ENCODE measurements around the gene GEMIN5.

Gene GEMIN5

DNA sequence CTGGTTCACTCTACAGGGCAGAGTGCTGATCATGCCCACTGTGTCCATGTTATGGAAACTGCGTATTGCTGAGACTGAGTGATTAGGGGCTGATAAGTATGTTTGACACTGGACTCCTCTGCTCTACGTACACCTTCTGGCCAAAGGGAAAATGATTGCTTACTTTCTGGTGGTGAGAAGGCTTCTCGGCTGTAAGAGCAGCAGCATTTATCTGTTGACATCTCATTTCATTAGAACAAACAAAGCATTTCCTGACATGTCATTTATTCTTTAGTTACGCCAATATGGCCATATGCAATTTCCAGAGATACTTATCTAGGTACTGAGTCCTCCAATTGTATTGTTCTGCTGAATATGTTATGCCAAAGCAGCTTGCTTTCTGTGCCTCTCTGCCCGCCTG lies 93.2 kb downstream of the GEMIN5 start:
- no peak for DNase-seq (ENCODE audit: low read depth)
- H3K4me3 ChIP-seq (ENCODE audit: low read length), result no peak overlapping the region
- TF ChIP-seq, protein P1, sequence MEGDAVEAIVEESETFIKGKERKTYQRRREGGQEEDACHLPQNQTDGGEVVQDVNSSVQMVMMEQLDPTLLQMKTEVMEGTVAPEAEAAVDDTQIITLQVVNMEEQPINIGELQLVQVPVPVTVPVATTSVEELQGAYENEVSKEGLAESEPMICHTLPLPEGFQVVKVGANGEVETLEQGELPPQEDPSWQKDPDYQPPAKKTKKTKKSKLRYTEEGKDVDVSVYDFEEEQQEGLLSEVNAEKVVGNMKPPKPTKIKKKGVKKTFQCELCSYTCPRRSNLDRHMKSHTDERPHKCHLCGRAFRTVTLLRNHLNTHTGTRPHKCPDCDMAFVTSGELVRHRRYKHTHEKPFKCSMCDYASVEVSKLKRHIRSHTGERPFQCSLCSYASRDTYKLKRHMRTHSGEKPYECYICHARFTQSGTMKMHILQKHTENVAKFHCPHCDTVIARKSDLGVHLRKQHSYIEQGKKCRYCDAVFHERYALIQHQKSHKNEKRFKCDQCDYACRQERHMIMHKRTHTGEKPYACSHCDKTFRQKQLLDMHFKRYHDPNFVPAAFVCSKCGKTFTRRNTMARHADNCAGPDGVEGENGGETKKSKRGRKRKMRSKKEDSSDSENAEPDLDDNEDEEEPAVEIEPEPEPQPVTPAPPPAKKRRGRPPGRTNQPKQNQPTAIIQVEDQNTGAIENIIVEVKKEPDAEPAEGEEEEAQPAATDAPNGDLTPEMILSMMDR (conservative IDR thresholded peaks at IDR 0.05; ENCODE audit: low read length), result no peak

DNA sequence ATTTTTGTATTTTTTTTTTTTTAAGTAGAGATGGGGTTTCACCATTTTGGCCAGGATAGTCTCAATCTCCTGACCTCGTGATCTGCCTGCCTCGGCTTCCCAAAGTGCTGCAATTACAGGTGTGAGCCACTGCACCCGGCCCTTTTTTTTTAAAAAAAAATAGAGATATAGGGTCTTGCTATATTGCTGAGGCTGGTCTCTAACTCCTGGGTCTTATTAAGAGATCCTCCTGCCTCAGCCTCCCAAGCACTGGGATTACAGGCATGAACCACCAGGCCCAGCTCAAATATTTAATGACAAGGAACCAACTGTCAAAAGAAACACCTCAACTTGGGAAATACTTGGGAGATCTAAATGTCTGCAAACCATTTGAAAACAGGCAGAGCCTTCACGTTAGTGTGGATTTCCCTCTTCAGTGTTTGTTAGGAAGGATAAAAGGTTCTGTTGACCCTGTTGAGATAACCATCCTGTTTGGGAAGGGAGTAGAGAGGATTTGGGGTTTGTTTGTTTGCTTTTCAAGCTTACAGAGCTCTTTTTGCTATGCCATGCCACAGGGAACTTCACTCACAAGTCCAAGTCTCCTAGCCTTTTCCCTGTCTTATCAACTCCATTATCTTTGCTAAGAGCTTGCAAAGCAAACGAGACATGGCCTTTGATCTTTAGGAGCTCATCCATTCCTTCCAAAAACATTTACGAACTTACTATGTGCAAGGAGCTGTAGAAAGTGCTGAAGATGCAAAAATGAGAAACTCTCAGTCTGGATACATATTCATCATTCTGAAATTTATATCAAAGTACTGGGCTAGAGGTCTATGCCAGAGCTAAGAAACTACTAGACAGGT lies 95.1 kb downstream of the GEMIN5 start:
- H3K4me3 ChIP-seq (ENCODE audit: low read length), result no peak overlapping the region
- TF ChIP-seq, protein P1 (conservative IDR thresholded peaks at IDR 0.05; ENCODE audit: low read length), result no peak
- no peak for DNase-seq (ENCODE audit: low read depth)

- TF ChIP-seq, protein P1 (conservative IDR thresholded peaks at IDR 0.05; ENCODE audit: low read length), result no peak
Measured at GRCh38 chr5:154841273-154841661, 96.7 kb downstream of the GEMIN5 start.

GRCh38 chr5:154840435-154841272 lies 97.4 kb downstream of the GEMIN5 start:
- no peak overlapping the region for H3K4me3 ChIP-seq (ENCODE audit: low read length)
- TF ChIP-seq, protein P1 (conservative IDR thresholded peaks at IDR 0.05; ENCODE audit: low read length), result no peak
- DNase-seq (ENCODE audit: low read depth), result no peak

More at GRCh38 chr5:154841273-154841661, 96.7 kb downstream of the GEMIN5 start:
- no peak for DNase-seq (ENCODE audit: low read depth)
- H3K4me3 ChIP-seq (ENCODE audit: low read length), result no peak overlapping the region
